NCI-H2171 treated with DMSO at 0.1 percent for 48 hours (cell line): ENCODE results near the gene LTB4R2.
"Not testable (repeated sequence)": the region's sequence is repeated elsewhere in the genome, so short reads cannot be mapped to it uniquely, and the experiment has no call there.

Source experiments
- DNase-seq: peaks from one replicate; lab custom pipeline; 2025; lab: John Stamatoyannopoulos, UW

LTB4R2 gene

GRCh38 chr14:24340606-24341005 is 30.7 kb downstream of the LTB4R2 start:
- no peak for DNase-seq

- no peak for DNase-seq
Measured at GRCh38 chr14:24342889-24343288, 32.9 kb downstream of the LTB4R2 start.

DNA sequence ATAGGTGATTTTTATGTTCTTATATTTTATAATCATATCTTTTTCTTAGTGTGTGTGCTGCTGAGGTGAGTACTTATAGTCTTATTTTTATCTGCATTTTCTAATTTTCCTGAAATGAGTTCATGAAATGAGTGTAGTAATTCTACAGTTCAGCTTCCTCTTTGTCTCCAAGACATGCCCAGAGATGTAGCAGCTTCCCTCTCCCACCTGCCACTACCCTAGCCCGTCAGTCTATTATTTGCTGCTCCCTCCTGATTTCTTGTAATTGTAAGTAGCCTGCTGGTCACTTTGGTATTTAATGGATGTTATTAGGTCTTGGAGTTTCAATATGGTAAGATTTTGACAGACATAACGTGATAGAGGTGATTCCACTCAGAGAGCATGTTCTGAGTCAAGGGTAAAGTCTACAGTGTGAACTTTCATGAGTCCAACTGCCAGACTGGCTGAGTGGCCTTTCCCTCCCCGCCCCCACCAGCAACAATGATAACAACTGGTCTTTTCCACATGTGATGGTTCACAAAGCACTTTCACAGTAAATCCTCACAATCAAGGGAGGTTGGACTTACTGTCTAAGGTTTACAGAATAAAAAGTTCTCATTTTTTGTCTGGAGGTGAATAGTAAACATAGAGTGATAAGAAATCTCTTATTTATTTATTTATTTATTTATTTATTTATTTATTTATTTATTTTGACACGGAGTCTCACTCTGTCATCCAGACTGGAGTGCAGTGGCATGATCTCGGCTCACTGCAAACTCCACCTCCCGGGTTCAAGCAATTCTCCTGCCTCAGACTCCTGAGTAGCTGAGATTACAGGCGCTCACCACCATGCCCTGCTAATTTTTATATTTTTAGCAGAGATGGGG is 34.1 kb downstream of the LTB4R2 start:
- DNase-seq: no peak

- no peak for DNase-seq
Measured at GRCh38 chr14:24347134-24347533, 37.2 kb downstream of the LTB4R2 start.

DNA sequence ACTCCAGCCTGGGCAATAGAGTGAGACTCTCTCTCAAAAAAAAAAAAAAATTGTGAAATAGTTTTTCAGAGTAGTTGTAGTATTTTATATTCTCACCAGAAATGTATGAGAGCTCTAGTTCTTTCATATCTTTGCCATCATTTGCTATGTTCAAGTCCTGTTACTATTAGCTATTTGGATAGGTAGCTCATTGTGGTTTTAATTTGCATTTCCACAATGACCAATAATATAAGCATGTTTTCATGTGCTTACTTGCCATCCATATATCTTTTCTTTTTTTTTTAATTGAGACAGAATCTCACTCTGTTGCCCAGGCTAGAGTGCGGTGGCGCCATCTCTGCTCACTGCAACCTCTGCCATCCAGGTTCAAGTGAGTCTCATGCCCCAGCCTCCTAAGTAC is 38.2 kb downstream of the LTB4R2 start:
- DNase-seq: no peak

DNA sequence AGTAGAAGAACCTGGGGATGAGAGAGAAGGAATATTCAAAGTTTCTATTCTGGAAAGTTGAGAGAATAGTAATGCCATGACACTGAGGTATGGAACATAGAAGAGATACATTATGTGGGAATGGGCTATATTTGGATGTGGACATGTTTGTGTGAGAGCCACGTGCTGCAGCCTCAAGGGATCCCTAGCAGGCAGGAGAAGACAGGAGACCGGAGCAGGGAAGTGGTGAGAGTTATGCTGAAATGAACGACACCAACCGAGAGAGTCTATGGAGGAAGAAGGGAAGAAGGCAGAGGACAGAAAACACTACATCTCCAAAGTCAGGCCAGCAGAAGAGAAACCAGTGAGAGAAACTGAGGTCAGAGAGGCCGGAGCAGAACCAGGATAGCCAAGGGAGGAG is 39.8 kb downstream of the LTB4R2 start:
- no peak for DNase-seq

DNA sequence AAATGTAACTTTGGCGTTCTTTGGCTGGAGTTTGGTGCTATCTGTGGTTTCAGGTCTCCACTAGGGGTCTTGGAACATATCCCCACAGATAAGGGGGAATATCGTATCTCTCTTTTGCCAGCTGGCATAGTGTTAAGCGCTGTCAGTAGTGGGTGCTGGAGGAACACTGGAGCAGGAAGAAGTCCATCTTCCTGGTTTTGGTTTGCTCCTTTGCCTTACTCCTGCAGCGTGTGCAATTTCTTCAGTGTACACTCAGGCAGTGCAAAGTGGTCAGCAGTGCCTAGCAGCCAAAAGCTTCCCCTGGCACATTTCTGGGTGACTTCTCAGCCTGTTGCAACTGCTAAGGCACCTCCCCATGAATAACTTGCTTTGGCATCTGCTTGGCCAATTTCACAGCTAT is 41.6 kb downstream of the LTB4R2 start:
- peak; percentile 29 for DNase-seq

DNA sequence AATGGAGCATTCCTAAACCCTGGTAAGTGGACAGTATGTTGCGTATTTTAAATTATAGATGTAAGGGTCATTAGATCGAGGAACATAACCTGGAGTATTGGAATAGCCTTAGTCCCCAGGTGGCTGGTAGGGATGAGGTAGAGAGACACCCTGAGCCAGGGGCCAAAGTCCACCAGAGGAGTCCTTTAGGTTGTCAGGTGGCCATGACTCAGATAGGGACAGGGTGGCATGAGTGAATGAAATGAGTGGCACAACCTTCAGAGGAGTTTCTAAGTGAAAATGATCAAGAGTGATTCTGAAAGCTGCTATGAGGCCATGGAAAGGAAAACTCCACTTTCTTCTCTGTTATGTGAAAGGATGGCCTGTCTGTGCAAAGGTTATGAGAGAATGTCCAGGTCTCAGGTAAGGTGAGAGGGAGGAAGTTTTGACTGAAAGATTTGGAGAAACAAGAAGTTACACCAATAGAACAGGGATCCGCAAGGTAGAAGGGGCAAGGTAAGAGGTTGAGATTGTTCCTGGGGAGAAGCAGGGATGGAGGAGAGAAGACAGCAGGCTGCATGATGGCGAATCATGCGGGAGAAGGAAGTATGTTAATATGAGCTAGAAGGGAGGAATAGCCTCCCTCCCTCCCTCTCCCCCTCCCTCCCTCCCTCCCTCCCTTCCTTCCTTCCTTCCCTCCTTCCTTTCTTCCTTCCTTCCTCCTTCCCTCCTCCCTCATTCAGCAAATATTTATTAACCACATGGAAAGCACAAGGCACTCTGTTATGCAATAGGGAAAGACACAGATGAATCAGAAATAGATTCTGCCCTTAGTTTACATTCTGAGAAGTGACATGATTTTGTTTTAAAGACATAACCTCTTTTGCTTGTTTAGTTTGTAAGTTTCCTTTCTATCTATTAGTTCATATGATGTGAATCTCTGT is 43.9 kb downstream of the LTB4R2 start:
- no peak for DNase-seq

DNA sequence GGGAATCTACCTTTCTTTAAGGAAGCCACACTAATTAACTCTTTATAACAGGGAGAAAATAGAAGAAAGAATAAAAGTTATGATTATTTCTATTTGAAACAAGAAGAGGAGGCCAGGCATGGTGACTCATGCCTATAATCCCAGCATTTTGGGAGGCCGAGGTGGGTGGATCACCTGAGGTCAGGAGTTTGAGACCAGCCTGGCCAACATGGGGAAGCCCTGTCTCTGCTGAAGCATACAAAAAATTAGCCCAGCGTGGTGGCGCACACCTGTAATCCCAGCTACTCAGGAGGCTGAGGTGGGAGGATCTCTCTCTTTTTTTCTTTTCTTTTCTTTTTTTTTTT is 44.5 kb downstream of the LTB4R2 start:
- DNase-seq: not testable (repeated sequence)

DNA sequence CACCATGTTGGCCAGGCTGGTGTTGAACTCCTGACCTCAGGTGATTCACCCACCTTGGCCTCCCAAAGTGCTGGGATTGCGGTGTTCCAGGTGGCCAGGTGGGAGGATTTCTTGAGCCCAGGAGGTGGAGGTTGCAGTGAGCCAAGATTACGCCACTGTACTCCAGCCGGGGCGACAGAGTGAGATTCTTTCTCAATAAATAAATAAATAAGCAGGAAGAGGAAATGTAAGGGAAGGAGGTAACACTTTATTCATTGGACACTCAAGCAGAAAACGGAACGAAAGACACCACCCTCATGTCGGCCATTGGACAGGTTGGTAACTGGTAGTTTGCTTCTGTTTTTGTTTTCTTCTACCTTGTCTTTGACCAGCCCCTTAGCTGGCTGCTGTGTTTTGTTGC is 45.1 kb downstream of the LTB4R2 start:
- DNase-seq: no peak

DNA sequence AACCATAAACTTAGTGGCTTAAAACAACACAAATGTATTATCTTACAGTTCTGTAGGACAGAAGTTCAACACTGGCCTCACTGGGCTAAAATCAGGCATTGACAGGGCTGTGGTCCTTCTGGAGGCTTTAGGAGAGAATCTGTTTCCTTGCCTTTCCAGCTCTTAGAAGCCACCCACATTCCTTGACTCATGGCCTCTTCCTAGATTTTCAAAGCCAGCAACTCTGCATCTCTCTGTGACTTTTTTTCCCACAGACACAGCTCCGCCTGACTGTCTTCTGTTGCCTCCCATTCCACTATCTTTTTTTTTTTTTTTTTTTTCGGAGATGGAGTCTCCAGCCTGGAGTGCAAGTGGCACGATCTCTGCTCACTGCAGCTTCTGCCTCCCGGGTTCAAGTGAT is 46.3 kb downstream of the LTB4R2 start:
- DNase-seq: no peak

DNA sequence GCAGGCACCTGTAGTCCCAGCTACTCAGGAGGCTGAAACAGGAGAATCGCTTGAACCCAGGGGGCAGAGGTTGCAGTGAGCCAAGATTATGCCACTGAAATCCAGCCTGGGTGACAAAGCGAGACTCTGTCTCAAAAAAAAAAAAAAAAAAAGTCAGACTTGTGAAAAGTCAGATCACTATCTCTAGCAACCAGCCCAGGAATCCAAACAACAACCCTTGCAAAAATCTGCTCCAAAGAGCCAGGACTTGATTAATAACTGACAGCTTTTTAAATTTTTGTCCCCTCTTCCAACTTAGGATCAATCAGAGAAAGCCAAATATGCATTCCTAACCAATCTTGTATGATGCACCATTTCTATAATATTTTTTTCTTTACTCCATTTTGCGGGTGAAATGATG is 50.3 kb downstream of the LTB4R2 start:
- DNase-seq: no peak

DNA sequence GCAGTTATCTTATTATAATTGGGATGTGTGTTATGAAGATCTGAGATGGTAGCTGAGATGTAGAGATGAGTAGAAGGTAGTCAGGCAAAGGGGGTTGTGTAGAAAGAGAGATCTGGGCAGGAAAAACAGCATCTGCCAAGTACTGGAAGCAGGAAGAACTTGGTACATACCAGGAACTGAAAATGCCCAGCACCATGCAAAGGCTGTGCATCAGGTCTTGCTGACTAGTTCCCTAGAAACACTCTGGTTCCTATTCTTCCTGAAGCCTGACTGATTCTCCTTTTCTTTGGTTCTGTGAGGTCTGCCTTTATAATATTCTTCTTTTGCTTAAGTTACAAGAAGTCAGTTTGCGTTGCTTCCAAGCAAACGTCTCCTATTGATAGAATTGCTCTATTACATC is 51.4 kb downstream of the LTB4R2 start:
- DNase-seq: no peak
